HG03442 (cell line): ENCODE results near the gene DNHD1.

Experiments used
- ATAC-seq: cut with Tn5 transposase; IDR thresholded peaks from one replicate; pipeline ENCODE4 v1.9.1; 2021; ENCODE audit warnings: mild to moderate bottlenecking, moderate library complexity; ENCODE audit not compliant: unreplicated experiment

Gene DNHD1

DNA sequence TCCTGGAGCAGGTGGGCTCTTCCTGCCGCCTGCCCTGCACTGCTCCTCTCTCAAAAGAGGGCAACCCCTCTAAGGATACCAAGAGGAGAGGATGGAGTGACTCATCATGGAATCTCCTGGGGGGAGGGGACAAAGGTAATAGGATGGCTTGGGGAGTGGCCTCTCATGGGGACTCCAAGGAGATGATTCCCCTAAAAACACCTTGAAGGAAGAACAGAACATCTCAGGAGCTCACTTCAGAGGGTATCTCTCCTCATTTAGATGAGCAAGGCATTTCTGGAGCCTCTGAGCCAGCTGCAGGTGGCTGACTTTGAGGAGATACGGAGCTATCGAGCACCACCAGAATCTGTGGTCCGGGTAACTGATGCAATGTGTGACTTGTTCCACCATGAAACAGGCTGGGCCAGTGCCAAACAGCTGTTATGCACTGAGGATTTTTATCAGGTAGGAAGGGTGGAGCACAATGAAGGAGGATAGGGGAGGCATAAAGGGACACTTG, 66.1 kb downstream of the DNHD1 start:
- no peak for ATAC-seq

DNA sequence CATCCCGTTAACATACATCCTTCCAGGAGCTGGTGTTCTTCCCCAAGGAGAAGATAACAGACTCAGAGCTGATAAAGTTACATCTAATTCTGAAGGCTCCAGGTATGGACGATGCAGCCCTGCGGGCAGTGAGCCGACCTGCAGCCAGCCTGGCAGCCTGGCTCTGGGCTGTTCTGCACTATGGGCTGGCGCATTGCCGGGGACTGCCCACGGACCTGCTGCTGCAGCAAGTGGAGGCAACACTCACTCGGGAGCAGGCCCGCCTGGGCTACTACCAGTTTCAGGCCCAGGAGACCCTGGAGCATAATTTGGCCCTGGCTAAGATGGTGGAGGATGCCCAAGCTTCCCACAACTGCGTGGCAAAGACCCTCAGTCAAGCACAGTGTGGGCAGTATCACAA, 66.6 kb downstream of the DNHD1 start:
- no peak for ATAC-seq

DNA sequence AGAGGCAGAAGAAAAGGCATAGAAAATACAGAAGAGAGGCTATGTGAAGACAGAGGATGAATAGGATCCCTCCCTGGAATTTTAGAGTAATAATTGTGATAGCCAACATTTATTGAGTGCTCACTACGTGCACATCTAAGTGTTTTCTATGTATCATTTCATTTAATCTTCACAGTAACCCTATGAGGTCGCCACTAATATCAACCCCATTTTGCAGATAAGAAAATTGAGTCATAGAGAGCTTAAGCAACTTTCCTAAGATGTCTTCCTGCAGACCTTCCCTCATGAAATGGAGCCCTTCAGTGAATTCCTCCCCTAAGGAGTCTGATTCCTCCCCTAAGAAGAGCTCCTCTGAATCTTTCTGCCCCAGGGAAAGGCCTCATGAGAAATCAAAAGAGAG, 68.2 kb downstream of the DNHD1 start:
- no peak for ATAC-seq

DNA sequence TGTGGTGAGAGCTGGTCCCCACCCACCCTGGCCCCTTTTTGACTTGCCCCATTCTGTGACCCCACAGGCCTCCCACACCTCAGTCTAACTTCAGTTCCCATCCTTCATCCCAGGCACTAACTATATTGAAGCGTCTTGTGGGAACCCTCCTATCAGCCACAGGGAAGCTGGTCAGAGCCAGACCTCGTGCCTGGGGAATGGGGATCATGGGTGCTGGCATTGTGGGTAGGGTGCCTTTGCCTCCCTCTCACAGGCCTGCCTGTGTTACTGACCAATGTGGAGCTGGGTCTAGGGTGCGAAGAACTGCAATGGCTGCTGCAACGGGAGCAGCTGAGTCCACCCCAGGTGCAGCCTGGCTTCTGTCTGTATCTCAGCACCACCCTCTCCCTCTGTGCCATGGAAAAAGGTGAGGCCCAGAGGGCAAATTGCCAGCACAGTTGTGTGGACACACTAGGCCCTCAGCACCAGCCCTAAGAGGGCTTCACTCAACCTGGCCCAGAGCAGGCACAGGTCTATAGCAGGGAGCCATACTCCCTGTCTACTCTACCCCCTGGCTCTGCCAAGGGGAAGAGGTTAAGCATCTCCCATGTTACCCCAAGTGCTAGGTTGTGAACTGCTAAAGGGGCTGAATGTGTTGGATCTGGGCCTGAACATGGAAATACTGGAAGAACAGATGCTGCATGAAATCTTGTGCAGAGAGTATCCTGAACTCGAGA, 69.1 kb downstream of the DNHD1 start:
- ATAC-seq = no peak

GRCh38 chr11:6566704-6567370, 69.8 kb downstream of the DNHD1 start:
- ATAC-seq = no peak

DNA sequence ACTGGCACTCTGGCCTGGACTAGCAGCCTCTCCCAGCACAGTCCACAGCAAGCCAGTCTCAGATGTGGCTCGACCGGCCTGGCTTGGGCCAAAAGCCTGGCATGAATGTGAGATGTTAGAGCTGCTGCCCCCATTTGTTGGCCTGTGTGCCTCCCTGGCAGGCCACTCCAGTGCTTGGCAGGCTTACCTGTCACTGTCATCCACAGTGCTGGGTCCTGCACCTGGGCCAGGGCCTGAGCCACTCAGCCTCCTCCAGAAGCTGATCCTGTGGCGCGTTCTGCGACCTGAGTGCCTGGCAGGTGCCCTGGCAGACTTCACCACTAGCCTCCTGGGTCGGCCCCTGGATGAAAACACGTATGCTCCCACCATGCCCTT, 70.3 kb downstream of the DNHD1 start:
- no peak for ATAC-seq

GRCh38 chr11:6568191-6568918, 71.3 kb downstream of the DNHD1 start:
- ATAC-seq = no peak

DNA sequence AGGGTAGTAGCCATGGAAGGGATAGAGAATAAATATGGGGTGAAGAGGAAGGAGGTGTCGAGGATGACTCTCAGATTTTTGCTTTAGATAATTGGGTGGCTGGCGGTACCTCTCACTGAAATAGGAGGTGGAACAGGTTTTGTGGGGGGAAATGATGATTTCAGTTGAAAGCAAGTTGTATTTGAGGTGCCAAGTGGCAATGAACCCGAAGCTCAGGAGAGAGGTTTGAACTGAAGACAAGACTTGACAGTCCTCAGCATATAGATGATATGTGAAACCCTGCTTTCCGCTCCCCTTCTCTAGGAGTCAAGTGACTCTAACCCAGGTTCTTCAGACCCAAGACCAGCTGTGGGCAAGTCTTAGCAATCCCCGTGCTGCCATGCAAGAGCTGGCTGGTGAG, 72.6 kb downstream of the DNHD1 start:
- ATAC-seq = no peak

DNA sequence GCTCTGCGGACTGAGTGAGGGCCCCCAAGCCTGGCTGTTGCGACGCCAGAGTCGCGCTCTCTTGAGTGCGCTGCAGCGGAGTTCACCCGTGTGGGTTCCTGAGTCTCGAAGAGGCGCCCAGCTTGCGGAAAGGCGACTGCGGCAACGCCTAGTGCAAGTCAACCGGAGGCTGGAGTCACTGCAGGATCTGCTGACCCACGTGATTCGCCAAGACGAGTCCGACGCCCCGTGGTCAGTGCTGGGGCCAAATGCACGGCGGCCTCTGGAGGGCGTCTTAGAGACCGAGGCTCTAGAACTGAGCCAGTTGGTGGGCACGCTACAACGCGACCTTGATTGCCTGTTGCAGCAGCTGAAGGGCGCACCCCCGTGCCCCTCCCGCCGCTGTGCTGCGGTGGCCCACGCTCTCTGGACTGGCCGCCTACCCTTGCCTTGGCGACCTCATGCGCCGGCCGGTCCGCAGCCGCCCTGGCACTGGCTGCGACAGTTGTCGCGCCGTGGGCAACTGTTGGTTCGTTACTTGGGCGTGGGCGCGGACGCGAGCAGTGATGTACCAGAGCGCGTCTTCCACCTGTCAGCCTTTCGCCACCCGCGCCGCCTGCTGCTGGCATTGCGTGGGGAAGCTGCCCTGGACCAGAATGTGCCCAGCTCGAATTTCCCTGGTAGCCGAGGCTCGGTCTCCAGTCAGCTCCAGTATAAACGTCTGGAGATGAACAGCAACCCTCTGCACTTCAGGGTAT, 73.8 kb downstream of the DNHD1 start:
- ATAC-seq = no peak

DNA sequence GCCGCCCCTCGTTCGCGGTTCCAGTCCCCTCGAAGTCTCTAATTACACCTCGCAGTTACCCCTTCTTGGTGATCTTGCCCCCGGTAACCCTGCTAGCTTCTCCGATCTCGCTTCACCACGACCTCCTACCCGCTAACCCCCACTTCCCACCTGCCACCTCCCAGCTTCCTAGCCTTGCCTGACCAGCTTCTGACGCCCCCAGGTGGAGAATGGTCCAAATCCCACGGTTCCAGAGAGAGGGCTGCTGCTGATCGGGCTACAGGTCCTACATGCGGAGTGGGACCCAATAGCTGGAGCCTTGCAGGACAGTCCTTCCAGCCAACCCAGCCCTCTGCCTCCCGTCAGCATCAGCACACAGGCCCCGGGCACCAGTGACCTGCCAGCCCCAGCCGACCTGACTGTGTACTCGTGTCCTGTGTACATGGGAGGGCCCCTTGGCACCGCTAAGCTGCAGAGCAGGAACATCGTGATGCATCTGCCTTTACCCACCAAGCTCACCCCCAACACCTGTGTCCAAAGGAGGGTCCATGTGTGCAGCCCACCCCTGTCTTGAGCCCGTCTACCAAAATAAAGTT, 74.4 kb downstream of the DNHD1 start:
- no peak for ATAC-seq

DNA sequence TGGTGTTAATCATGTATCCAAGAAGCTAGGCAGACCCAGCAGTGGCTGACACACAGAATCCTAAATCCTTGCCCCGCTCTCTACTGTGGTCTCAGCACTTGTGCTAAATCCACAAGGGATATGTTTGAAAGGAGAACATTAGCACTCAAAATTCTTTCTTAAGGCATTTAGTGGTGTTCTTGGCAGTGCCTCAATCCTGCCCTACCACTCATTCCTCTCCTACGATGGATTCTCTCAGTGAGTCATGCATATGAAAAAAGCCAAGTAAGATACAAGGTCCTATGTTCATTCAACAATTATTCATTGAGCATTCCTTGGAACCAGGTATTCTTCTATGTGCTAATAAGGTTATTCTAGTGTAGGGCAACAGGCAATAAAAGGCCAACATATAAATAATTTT, 75.1 kb downstream of the DNHD1 start:
- ATAC-seq = no peak

- no peak for ATAC-seq
Measured at GRCh38 chr11:6574816-6575715, 78.0 kb downstream of the DNHD1 start.

GRCh38 chr11:6576471-6577373, 79.6 kb downstream of the DNHD1 start:
- ATAC-seq = no peak

GRCh38 chr11:6578134-6578533, 81.1 kb downstream of the DNHD1 start:
- ATAC-seq = no peak

GRCh38 chr11:6579681-6580080, 82.6 kb downstream of the DNHD1 start:
- no peak for ATAC-seq

DNA sequence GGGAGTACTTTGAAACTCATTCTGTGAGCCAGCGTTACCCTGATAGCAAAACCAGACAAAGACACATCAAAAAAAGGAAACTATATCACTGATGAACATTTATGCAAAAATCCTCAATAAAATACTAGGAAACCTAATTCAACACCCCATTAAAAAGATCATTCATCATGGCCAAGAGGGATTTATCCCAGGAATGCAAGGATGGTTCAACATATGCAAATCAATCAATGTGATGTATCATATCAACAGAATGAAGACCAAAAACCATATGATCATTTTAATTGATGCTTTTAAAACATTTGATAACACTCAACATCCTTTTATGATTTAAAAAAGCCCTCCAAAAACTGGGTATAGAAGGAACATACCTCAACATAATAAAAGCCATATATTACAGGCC, 86.5 kb downstream of the DNHD1 start:
- ATAC-seq = no peak

- no peak for ATAC-seq
Measured at GRCh38 chr11:6584528-6584927, 87.4 kb downstream of the DNHD1 start.

DNA sequence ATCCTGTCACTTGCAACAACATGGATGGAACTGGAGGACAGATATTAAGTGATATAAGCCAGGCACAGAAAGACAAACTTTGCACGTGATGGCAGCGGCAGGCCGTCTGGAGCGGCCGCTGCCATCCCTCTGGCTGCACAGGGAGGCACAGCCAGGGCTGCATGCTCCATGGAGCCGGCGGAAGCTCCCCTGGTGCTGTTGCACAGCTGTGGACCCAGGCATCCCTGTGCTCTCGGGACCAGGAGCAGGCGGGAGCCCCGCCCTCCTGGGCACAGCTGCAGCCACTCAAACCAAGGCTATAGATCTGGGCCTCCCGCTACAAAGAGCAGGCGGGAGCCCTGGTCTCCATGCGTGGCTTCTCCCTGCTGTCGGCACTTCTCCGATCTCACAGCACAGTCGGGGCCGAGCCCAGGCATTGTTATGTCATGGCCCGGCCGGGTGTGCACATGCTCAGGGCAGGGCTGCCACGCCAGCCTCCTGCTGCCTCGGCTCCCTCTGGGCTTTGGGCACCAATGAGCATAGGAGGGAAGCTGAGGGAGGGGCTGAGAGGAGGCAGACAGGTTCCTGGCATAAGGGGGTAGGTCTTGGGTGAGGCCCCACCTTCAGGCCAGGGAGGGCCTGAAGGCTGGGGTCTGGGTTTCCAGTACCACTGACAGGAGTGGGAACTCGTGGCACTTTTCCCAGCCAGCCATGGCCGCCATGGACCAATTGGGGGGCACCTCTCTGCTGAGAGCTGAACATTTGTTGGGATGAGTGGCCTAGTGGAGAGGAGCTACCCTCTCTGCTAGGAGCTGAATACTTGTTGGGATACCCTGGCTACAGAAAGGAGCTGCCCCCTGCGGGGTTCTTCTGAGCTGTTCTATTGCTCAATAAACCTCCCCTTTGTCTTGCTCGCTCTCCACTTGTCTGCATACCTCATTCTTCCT, 89.6 kb downstream of the DNHD1 start:
- ATAC-seq = no peak
